ENCODE data around the gene RPN1.

RPN1 gene

DNA sequence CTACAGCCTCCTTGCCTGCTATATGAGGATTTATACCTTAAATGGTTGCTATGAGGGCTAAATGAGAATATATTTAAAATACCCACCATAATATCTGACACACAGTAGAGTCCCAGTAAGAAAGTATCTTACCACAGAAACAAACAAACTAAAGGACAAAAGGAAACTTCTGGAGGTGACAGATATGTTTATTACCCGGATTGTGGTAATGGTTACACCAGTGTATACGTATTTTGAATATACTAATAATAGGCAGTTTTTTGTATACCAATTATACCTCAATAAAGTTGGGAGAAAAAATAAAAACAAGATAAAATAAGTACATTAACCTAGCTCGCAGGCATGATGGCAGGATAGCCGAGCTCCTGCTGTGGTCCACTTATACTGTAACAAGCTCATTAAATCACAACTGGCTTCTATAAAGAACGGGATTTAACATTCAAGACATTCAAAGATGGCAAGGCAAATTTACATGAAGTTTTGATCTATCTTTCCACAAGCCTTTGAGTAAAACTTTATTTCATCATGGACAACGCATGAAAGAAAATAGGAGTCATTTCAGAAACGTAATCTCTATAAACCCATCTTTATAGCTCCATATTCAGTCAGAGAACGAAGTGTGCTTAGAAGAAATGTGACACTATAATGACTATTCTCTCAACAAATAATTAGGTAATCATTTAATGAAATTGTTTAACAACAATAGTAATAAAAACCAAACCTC lies 1.5 kb downstream of the RPN1 start:
- no peak for DNase-seq

DNA sequence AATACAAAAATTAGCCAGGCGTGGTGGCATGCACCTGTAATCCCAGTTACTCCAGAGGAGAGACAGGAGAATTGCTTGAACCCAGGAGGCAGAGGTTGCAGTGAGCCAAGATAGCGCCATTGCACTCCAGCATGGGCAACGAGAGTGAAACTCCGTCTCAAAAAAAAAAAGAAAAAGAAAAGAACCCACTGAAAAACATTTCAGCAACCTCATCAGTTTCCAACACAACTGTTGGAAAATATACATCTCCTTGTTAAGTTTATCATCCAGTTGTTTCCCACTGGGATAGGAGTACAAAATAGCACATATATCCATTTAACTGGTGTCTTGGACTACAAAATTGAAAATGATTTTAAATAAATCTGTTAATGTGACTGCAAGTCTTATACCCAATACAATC lies 2.2 kb downstream of the RPN1 start:
- DNase-seq: no peak

DNA sequence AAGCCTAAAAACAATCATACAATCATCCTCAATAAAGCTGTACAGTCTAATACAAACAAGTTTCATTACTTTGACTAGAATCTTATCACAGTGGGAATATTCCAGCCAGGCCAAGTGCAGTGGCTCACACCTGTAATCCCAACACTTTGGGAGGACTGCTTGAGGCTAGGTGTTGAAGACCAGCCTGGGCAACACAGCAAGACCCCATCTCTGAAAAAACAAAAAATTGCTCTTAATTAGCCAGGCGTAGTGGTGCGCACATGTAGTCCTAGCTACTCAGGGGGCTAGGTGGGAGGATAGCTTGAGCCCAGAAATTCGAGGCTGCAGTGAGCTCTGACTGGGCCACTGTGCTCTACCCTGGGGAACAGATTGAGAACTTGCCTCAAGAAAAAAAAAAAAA lies 3.3 kb downstream of the RPN1 start:
- DNase-seq: no peak

GRCh38 chr3:128634075-128634611 lies 16.5 kb downstream of the RPN1 start:
- no peak for DNase-seq

- DNase-seq: peak in 1 of 2 donors; percentile 24
These were observed 18.3 kb downstream of the RPN1 start for GRCh38 chr3:128632301-128632700.

DNA sequence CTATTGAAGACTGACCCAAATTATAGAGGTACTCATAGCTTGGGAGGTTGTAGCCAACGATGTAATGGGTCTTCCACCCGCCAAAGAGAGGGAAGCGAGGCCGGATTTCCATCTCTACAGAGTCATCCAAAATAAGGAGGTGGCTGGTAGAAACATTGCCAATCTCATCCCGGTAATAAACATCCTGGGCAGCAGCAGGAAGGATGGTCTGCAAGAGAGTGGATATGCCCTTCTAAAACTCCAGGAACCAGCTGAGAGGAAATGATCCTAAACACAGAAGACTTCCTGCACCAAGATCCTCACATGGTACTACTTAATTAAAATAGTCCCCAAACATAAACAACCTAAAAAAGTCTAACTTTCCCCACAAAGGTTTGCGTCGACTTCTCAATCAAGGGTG lies 20.7 kb downstream of the RPN1 start:
- DNase-seq: no peak

DNA sequence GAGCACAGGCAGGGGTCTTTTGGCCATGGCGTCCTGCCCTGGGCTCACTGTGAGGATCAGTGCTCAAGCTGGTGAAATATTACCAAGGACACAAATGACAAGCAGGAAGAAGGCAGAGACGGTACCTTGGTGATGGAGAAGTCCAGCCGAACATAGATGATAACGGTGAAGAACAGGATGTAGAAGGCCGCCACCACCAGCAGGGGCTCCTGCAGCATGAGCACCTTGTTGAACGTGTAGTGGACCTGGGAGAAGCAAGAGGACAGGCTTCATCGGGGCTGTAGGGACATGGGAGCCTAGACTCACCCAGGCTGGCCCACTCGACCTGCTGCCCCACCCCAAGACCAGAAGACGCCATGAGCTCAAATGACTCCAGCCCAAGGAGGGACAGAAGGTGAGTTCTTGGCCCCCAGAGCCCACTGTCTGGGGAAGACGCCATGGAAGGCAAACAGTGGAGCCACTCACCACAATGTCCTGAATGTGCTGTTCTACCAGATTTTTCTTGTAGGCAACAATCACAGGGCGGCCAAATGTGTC lies 25.1 kb downstream of the RPN1 start:
- DNase-seq: no peak

DNA sequence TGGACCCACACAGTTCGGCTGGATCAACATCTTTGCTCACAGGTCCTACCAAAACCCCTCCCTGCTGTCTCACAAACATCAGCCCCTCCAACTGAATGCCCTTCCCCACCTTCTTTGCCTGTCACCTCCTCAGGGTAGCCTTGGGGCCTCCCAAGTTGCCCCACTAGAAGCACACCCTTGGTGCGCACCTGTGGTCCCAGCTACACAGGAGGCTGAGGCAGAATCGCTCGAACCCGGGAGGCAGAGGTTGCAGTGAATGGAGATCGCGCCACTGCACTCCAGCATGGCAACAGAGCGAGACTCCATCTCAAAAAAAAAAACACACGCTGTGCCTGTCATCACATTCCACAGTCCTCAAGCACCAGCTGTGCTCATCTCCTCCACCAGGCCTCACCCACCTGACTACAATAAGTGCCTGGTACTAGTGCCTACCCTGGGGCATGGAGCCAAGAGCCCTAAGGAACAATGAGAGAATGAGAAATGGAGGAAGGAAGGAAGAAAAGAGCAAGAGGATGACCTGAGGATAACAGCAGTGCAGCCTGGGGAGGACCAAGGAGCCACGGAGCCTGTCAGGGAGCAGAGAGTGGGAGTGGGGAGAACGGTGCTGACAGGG lies 26.0 kb downstream of the RPN1 start:
- DNase-seq: no peak

- DNase-seq: no peak
These were observed 26.8 kb downstream of the RPN1 start for GRCh38 chr3:128623762-128624176.

GRCh38 chr3:128621931-128622330 lies 28.7 kb downstream of the RPN1 start:
- DNase-seq: no peak

DNA sequence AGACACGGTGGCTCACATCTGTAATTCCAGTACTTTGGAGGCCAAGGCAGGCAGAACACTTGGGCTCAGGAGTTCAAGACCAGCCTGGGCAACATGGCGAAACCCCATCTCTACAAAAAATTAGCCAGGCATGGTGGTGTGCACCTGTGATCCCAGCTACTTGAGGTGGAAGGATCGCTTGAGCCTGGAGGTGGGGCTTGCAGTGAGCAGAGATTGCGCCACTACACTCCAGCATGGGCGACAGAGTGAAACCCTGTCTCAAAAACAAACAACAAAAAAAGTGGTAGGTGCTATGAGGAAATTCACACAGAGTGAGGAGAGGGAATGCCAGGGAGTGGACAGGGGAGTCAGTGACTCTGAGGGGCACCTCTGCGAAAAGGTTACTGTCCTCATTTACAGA lies 29.4 kb downstream of the RPN1 start:
- no peak for DNase-seq

DNA sequence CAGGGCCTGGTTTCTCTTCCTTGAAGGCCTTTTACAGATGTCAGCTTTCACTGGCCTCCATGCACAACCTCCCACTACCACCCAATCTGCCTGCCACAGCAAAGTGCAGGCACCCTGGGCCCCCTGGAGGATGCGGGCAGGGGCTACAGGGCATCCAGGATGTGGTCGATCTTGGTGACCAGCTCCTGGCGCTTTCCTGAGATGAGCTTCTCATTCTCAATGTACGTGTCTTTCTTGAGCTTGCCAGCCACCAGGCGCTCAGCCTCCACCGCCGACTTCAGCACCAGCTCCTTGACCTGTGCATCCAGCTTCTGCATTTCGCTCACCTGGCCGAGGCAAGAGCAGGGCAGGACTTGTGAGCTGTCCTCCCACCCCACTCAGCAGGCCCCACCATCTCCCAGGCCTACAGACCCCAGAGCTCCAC lies 30.3 kb downstream of the RPN1 start:
- DNase-seq: no peak

- DNase-seq: peak; percentile 85 to 87
These were observed 31.3 kb downstream of the RPN1 start for GRCh38 chr3:128619146-128619890.

- DNase-seq: peak in 1 of 2 donors; percentile 11
These were observed 32.3 kb downstream of the RPN1 start for GRCh38 chr3:128618398-128618726.

- peak; percentile 93 to 99 for DNase-seq
These were observed 32.8 kb downstream of the RPN1 start for GRCh38 chr3:128617557-128618397.

DNA sequence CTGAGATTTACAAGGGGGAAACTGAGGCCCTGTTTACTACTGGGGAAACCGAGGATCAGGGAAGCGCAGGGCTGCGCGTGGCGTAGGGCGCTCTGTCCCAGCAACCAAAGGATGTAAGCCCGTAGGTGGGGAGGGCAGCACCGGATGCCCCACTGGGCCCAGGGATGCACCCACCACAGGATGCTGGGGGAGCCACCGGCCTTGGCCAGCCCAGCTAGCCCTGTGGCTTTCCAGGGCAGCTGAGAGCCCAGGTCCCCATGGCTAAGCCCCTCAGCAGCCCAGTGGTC lies 33.4 kb downstream of the RPN1 start:
- no peak for DNase-seq

DNA sequence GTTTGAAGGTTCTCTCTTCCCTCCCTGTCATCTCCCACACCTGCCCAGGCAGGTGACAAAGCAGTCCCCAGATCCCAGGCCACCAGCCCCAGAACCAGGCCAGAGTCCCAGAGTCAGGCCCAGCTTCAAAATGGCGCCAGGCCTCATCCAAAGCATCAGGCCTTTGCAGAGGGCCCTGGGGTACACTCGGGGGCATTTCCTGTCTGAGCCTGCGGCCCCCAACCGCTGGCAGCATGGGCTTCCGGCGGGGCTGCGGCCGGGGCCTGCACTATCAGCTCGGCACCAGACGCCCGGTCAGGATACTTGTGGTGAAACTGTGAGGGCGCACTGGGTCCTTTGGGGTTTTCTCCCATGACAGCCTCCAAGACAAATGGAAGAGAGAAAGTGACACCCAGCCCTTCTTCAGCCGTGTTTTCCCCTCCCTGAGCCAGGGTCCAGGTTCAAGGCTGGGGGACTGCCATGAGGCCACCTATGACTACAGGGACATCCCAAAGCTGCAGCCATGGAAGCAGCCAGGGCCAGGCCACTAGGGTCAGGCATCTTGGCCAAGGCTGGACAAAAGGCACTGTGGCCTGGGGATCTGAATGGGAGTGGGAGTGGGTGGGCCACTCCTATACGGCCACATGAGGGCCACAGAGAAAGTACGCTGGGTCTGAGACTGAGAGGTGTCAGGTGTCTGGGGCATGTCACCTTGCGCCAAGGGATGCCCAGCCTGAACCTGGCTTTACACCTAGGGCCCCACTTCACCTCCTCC lies 33.9 kb downstream of the RPN1 start:
- no peak for DNase-seq

DNA sequence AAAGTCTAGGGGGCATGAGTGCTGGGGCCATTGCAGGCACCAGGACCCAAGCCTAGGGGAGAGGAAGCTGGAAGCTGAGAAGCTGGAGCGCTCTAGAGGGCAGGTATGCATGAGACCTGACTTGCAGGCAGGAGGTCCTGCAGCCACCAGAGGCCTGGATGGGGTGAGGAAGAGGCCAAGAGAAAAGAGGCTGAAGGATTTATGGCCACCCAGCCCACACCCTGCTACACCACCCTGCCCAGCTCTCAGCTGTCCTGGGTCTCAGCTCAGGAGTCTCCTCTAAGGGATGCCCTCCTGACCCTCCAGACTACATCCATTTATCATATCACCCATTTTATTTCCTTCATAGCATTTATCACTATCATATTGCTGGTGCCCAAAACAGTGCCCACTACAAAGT lies 36.5 kb downstream of the RPN1 start:
- no peak for DNase-seq

DNA sequence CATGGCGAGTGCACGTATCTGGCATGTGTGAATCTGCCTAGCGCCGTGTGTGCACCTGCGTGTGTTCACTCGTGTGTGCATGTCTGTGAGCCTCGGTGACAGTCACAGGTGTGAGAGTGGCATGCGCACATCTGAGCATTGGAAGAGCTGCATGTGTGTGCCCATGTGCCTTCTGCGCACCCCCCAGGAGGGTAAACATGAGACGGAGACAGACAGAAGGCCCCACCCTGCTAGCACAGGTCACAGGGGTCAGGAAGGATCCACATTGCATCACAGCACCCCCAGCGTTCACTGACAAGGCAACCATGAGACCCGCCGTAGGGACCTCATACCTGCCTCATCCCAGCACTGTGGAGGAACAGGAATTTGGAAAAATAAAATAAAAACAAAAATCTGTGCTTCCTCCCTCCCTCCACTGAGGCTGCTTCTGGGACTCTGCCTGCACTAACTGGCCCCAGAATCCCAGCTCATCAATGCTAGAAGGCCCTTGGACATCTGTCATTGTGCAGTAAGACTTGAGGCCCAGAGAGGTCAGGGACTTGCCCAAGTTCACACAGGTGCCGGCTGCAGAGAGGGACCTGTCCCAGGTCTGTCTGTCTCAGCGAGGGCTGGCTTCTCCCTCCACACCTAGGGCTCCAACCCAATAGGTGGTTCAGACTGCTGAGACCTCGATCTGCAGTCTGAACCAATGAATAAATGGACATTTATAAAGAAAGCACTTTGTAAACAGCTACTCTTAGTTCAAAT lies 37.4 kb downstream of the RPN1 start:
- no peak for DNase-seq

GRCh38 chr3:128610451-128611070 lies 40.1 kb downstream of the RPN1 start:
- no peak for DNase-seq

DNA sequence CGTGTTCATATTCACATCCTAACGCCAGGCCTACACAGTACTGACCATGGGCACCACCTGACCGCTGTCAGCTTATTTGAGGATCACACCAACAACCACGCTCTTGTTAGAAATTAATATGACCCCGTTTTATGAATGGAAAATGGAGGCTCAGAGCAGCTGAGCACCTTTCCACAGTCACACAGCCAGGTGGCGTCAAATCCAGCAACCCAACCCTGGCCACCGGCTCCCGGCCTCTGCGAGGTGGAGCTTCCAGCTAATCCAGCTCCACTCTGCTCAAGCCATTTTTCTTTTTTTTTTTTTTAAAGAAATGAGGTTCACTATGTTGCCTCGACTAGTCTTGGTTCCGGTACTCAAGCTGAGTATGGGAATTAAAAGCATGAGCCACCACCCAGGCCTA lies 41.3 kb downstream of the RPN1 start:
- DNase-seq: no peak

Measured in inflammatory macrophage treated with lipopolysaccharide for 1 hour (primary cell).